Ovary (tissue), 9 donors: ENCODE data around the gene FARP2. TPM values are rescaled to one million over a fixed set of nuclear protein-coding genes. Genes with fewer than 3 reads are reported as not detected.

Source experiments
- DNase-seq, 5 donors: peaks; one replicate each; pipeline ENCODE4 v3.0.0-alpha.2; 2019 to 2020
- H3K27ac ChIP-seq, 2 donors: fragments of 200-600 bp; one replicate each; pipeline versions ENCODE4 v1.5.1 to v1.8.0; 2019 to 2022
- H3K27me3 ChIP-seq: fragments of 200-600 bp; one replicate; pipeline ENCODE4 v1.8.0; 2022
- H3K36me3 ChIP-seq: fragments of 200-600 bp; sonication (generic); one replicate; pipeline ENCODE4 v1.5.1; 2019
- H3K4me1 ChIP-seq: one replicate; pipeline ENCODE4 v1.8.1; 2013; ENCODE audit warnings: mild to moderate bottlenecking, moderate library complexity; ENCODE audit not compliant: insufficient read depth
- H3K4me3 ChIP-seq: fragments of 200-600 bp; sonication (generic); one replicate; pipeline ENCODE4 v1.5.1; 2017
- H3K9me3 ChIP-seq, 2 donors: fragments of 200-600 bp in 1 of 2; sonication (generic) in 1 of 2; one replicate each; pipeline versions ENCODE4 v1.5.1 to v1.8.1; 2013 to 2019; ENCODE audit warnings: mild to moderate bottlenecking in 1 of 2, moderate library complexity in 1 of 2
- CTCF ChIP-seq, 3 donors: fragments of 450-650 bp in 2 of 3; fragments of 200-600 bp in 1 of 3; IDR thresholded peaks; one replicate each; pipeline versions ENCODE4 v1.5.1 to v1.8.0; 2016 to 2022; ENCODE audit warnings: antibody characterized with exemption in 3 of 3, mild to moderate bottlenecking in 1 of 3
- EP300 ChIP-seq: sonication (generic); formaldehyde crosslinking; IDR thresholded peaks from one replicate; pipeline ENCODE4 v1.6.1; 2017; ENCODE audit warnings: antibody characterized with exemption
- POLR2A ChIP-seq: fragments of 450-650 bp; IDR thresholded peaks from one replicate; pipeline ENCODE4 v1.6.1; 2017; ENCODE audit warnings: antibody characterized with exemption, mild to moderate bottlenecking, moderate library complexity
- WGBS, 3 donors: extraction: QIAGEN DNeasy Blood & Tissue Kit in 1 of 3; methylation state at CpG; one replicate each; pipeline versions ENCODE4 v1.1.5 to v1.1.7; 2013 to 2017; 5-methylcytosine and 5-hydroxymethylcytosine counted together
- intact Hi-C, 4 donors: fragments of 100-400 bp; cut with DNase I; formaldehyde crosslinking; loops; one replicate each; pipeline versions ENCODE4 v1.11.0 to v1.15.1; 2022 to 2023
- polyA plus RNA-seq, 2 donors: library from polyadenylated mRNA; stranded (reverse); fragments of 200-250 nt in 1 of 2; fragments of 350-450 nt in 1 of 2; fragmentation: Illumina TruSeq in 1 of 2; extraction: RNeasy Lipid Tissue Mini Kit (QIAGEN cat#74804) in 1 of 2; gene quantifications; one replicate each; pipeline ENCODE4 v1.2.3, GENCODE V29; 2013 to 2014
- total RNA-seq, 7 donors: library from RNA; depleted of rRNA in 2 of 7; stranded (reverse); fragments of >200 nt in 2 of 7; fragmentation: NEBNext Ultra II Directional in 3 of 7; extraction: Animal tissue kit (Norgen Biotek cat#: 25700) in 3 of 7; gene quantifications; one replicate each; pipeline versions ENCODE4 v1.1.0 to v1.2.4, GENCODE V29; 2016 to 2023
- donor health status: DM: no; HTN: no; CAD: no; lungs with moderate emphysema.
- donor health status: DM: no; HTN: no; CAD: no.
- donor health status: Bipolar disorder and iron deficiency.
- donor health status: DM: yes; HTN: yes; CAD: no.
- donor health status: DM: no; HTN: no; CAD: no.
- donor health status: DM: yes; HTN: yes; CAD: no.

Gene FARP2
- total and polyA plus RNA-seq, 9 donors = 13.5 to 62.1 (median 39.5) TPM

DNA sequence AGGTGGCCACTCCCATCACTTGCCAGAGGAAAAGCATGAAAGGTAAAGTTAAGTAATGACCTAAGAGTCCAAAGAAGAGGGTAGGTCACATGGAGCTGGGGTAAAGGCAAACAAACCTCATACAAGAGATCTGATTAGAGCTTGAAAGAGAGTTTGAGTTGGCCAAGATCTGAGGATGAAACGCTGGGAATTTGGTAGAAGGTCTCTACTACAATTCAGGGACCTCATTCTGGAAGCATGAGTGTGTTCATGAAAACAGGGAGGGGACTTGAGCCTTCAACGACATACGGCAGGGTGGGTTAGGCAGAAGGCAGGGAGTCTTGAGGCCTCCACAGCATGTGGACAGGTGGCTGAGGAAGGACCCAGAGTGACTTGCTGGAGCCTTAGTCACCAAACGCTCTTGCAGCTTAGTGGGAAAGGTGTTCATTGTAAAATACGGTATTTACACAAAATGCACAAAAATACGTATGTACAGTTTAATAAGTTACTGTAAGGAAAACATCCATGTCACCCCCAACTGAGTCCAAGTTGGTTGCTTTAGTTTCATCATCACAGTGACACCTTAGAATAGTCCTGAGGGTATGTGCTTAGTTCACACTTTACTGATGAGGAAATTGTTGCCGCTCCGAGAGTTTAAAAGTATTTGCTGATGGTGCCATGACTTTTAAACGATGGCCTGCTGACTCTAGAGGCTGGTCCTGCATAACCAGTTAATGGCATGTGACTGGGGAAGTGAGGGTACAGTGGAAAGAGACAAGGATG lies 5.0 kb upstream of the FARP2 start:
- DNase-seq = no peak

GRCh38 chr2:241351640-241352031 lies 4.4 kb upstream of the FARP2 start:
- no peak overlapping the region for H3K4me3 ChIP-seq
- intact Hi-C loops = no loop called here
- H3K36me3 ChIP-seq = no peaks in the 10 kb centered on the region
- no peaks in the 10 kb centered on the region for H3K9me3 ChIP-seq
- peaks cover 3% of the 10 kb centered on the region for H3K4me1 ChIP-seq
- DNase-seq = no peak
- TF ChIP-seq POLR2A = no peak
- no peak for TF ChIP-seq EP300
- no peak for TF ChIP-seq CTCF (IDR thresholded peaks at IDR 0.05)
- no peak overlapping the region for H3K27ac ChIP-seq
- WGBS, 3 donors = 14 to 36% (median 26%) methylated on average over 3 of the region's 3 CpGs
- no peaks in the 10 kb centered on the region for H3K27me3 ChIP-seq

More for the DNA sequence above, 5.0 kb upstream of the FARP2 start:
- H3K27me3 ChIP-seq = no peaks in the 10 kb centered on the region
- no peak overlapping the region for H3K4me3 ChIP-seq
- TF ChIP-seq POLR2A (no peak), EP300 (no peak), CTCF (IDR thresholded peaks at IDR 0.05) (no peak)
- H3K4me1 ChIP-seq = peaks cover 3% of the 10 kb centered on the region
- 73 to 82% (median 74%) methylated on average over 9 of the region's 9 CpGs for WGBS, 3 donors
- intact Hi-C loops = no loop called here
- no peaks in the 10 kb centered on the region for H3K9me3 ChIP-seq
- no peak overlapping the region for H3K27ac ChIP-seq
- H3K36me3 ChIP-seq = no peaks in the 10 kb centered on the region

- H3K36me3 ChIP-seq = no peaks in the 10 kb centered on the region
- no peak overlapping the region for H3K4me3 ChIP-seq
- no peak for TF ChIP-seq POLR2A
- no peak for TF ChIP-seq EP300
- TF ChIP-seq CTCF (IDR thresholded peaks at IDR 0.05) = no peak
- no peaks in the 10 kb centered on the region for H3K9me3 ChIP-seq
- no peaks in the 10 kb centered on the region for H3K27me3 ChIP-seq
- no peak for DNase-seq
- WGBS, 3 donors = 72 to 86% (median 78%) methylated on average over 3 of the region's 3 CpGs
- intact Hi-C loops = no loop called here
- H3K27ac ChIP-seq = no peak overlapping the region
- peaks cover 4% of the 10 kb centered on the region for H3K4me1 ChIP-seq
These were observed 3.9 kb upstream of the FARP2 start for GRCh38 chr2:241352227-241352626.

DNA sequence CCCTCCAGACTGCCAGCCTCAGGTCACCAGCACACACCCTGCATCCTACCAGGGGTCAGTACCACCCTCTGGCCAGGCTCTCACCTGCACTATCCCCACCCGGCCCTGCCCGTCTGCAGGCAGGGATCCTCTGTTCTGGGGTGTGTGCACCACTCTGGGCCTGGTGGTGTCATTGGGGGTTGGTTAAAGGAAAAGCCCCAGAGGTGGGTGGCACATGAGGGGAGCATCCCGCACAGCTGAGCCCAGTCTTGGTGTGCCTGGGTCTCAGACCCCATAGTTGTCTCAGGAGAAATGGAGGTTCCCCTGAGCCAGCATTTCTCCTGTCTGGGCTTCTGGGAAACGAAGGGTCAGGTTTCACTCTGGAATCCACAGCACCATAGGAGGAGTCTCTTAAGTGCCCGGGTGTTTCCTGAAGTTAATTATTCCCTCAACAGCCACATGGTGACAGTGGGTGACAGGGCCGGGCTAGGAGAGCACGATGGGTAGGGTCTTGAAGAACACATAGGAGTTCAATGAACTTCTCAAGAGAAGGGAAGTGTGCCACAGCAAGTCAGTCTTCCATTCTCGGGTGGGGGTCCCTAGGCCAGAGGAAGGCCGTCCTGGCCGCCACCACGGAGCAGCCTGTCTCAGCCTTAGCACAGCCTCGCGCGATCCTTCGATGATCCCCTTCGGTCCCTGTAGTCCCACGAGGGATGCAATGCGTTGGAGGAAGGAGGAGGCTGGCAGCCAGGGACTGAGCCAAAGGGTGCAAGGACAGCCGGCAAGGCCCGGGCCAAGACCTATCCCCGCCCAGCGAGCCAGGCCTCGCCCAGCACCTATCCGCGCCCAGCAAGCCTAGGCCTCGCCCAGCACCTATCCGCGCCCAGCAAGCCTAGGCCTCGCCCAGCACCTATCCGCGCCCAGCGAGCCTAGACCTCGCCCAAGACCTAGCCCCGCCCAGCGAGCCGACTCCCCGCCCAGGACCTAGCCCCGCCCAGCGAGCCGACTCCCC lies 1.1 kb upstream of the FARP2 start:
- Histone ChIP-seq H3K27me3 (no peaks in the 10 kb centered on the region), H3K36me3 (no peaks in the 10 kb centered on the region), H3K9me3 (no peaks in the 10 kb centered on the region), H3K4me1 (peaks cover 13% of the 10 kb centered on the region), H3K4me3 (peak overlapping the region; percentile 29), H3K27ac (peak overlapping the region in 1 of 2 donors; percentile 69)
- DNase-seq = peak; percentile 82 to 91 (median 87)
- intact Hi-C loops = loop anchor here in 1 of 4 donors (5.0 kb wide), 1 partner anchor 152 kb away; the partner anchor contains the start of gene STK25
- TF ChIP-seq EP300 = no peak
- TF ChIP-seq CTCF (IDR thresholded peaks at IDR 0.05) = no peak
- no peak for TF ChIP-seq POLR2A
- 12 to 22% (median 17%) methylated on average over 35 to 40 of the region's 40 CpGs for WGBS, 3 donors
